G401 (cell line): ENCODE results near the gene PMFBP1. TPM values are rescaled to one million over a fixed set of nuclear protein-coding genes. Genes with fewer than 3 reads are reported as not detected.

Source experiments
- DNase-seq: peaks from one replicate; pipeline ENCODE4 v3.0.0-alpha.2; 2015; ENCODE audit warnings: low spot score
- in situ Hi-C: cut with HindIII; loops from 2 replicates; pipeline ENCODE4 v1.10.0; 2016; ENCODE audit warnings: low sequenced_read_pairs, mixed read lengths
- total RNA-seq: library from RNA; depleted of rRNA; stranded (reverse); fragments of >200 nt; shearing (Covaris generic); gene quantifications from 2 replicates; pipeline ENCODE4 v1.2.3, GENCODE V29; 2014

Gene PMFBP1
- total RNA-seq, 1 experiment from 2014 or later: 13.4 TPM

DNA sequence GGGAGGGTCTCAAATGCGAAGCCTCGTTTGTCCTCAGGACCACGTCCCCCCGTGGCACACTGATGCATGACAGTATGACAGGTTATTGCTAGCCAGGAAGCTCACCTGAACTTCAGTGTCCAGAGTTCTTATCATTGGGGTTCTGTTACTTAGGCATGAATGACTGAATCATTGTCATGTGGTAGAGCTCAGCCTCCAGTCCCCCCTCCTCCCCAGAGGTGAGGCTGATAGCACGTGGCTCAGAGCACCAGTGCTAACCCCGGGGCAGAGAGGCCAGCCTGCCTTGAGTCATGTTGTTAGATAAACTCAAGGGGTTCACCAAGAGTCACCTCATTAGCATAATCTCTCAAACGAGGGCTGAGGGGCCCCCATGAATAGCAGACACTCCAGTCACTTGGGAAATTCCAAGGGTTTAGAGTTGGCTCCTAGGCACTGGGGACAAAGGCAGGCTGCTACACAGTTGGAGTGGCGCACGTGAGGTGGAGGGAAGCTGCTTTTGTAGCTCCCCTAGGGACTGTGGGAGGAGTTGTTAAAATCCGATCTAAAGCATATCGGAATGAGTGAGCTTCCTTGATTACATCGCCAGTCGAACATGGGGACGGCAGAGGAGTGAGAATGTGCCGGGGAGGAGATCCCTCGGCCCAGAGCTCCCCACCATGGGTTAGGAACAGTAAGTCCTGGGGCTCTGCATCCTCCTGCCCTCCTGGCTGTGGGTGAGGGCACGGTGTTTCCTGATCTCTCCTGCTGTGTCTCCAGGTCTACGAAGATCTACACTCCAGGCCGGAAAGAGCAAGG, 60.1 kb downstream of the PMFBP1 start:
- no peak for DNase-seq
- in situ Hi-C loops: no loop called here

DNA sequence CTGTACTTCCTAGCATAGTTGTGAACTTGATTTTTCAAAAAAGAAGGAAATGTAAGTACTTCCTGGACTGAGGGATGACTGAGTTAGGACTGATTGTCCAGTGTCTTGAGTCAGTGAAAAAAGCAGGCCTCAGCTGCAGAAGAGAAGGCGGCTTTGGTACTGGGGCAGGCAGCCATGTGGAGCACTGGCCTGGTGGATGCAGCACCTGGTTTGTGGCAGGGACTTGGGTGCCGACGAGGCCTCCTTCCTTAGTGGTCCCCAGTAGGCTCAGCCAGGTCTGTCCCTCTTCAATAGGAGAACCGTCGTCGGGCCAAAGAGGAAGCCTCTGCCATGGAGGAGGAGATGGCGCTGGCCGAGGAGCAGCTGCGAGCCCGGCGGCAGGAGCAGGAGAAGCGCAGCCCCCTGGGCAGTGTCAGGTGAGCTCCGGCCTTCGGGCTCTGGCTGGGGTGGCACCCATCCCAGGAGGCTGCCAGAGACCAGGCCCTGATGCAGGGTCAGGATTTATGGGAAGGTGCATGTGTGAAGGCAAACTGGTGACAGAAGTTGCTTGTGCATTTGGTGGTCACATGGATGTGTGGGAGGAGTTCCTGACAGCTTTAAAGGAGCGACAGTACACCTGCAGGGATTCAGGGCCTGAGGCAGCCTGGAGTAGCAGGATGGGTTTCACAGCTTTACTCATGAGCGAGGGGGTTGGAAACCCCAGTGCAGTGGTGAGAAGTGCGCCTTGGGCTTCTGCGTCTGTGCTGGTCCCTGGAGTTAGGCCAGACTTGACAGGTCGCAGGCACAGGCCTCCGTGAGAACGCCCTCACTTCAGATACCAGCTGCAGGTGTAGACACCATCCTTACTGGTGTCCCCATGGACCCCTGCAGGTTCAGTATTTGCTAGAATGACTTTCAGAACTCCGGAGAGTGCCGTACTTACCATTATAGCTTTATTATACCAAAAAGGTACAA, 61.0 kb downstream of the PMFBP1 start:
- DNase-seq: no peak
- in situ Hi-C loops: no loop called here

DNA sequence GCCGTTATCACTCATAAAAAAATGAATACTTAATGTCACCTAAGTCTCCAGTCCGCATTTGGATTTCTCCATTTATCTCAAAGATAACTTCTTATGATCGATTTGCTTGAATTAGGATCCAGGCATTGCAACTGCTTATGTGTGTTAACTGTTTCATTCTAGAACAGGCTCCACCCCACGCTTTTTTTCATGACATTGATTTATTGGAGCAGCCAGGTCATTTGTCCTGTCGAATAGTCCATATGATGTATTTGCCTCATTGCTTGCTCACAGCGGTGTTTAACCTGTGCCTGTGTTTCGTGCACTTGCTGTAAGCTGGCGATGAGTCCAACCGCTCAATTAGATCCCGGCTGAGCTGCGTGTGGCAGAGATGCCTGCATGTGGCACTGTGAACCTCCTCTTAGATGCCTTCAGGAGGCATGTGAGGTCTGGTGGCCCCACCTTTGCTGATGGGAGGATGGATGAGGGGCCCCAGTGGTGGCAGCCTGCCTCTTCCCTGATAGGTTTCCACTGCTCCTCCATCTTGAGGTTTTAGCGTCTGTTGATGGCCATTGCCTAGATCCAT, 61.9 kb downstream of the PMFBP1 start:
- in situ Hi-C loops: no loop called here
- no peak for DNase-seq

DNA sequence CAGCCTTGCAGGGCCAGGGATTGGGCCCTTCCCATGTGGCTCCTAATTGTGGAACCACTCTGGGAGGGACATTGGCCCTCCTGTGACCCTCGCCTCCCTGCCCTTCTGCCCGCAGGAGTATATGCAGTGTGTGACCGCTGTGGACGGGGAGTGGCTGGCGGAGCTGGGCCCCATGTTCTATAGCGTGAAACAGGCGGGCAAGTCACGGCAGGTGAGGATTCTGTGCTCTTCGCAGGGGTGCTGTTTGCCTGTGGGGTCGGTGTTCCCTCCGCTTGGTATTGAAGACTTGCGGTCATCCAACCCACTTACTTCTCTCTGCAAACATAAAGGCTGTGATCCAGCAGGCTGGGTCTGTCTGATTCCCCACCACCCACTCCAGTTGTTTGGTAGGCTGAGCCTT, 62.7 kb downstream of the PMFBP1 start:
- in situ Hi-C loops: no loop called here
- DNase-seq: no peak

DNA sequence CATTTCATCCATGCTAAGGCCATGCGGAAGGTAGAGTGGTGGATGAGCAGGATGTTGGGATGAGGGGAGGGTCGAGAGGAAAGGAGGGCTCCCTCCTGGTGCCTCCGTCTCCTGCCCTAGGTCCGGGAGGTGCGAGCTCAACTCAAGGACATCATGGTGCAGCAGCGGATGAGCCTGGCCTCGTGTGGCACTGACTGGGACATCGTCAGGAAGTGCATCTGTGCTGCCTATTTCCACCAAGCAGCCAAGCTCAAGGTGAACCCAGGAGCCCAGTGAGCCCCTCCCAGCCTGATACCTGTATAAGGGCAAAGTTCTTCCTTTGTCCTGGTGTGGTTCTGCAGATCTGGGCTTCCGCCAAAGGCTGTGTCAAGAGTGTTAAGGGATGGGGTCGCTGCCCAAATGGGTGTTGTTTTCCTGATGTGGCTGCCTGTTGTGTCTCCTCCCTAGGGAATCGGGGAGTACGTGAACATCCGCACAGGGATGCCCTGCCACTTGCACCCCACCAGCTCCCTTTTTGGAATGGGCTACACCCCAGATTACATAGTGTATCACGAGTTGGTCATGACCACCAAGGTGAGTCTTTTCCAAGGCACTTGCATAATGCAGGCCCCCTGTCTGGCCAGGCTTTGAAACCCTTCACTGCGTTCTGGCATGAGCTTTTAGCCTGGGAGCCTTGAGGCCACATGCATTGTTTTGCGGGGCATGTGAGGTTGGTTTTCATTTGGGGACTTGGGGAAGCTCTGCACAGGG, 63.4 kb downstream of the PMFBP1 start:
- DNase-seq: no peak
- in situ Hi-C loops: no loop called here

DNA sequence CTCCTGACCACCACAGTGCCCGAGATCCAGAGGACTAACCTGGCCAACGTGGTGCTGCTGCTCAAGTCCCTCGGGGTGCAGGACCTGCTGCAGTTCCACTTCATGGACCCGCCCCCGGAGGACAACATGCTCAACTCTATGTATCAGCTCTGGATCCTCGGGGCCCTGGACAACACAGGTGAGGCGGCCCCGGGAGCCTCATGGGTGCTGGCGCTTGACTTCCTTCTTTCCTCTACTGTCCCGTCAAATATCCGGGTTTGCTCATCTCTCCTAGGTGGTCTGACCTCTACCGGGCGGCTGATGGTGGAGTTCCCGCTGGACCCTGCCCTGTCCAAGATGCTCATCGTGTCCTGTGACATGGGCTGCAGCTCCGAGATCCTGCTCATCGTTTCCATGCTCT, 64.6 kb downstream of the PMFBP1 start:
- in situ Hi-C loops: no loop called here

DNA sequence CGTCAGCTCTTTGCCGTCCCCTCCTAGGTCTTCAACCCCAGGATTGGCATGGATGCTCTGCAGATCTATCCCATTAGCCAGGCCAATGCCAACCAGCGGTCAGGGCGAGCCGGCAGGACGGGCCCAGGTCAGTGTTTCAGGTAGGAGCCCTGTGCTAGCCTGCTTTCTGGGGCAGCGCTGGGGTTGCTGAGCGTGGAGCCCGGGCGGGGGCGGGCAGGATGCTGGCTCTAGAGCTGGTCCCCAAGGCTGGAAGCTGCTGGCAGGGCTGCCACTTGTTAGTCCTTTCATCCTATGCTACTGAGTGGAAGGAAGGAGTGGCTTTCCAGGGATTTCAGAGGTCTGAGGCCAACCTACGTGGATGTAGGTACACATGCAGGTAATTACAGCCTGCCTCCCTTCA, 66.0 kb downstream of the PMFBP1 start:
- no peak for DNase-seq
- in situ Hi-C loops: no loop called here

More for the DNA sequence above, 64.6 kb downstream of the PMFBP1 start:
- DNase-seq: no peak

DNA sequence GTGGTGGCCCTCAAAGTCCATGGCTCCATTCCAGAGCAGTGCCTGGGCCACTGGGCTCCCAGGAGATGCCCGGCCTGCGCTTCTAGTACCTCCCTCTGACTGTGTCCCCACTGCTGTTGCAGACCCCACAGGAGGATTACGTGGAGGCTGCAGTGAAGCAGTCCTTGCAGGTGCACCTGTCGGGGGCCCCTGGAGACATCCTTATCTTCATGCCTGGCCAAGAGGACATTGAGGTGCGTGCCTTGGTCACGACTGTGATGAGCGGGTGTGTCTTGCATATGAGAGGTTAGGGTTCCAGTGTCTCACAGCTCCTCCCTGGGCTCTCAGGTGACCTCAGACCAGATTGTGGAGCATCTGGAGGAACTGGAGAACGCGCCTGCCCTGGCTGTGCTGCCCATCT, 67.0 kb downstream of the PMFBP1 start:
- in situ Hi-C loops: no loop called here
- no peak for DNase-seq

DNA sequence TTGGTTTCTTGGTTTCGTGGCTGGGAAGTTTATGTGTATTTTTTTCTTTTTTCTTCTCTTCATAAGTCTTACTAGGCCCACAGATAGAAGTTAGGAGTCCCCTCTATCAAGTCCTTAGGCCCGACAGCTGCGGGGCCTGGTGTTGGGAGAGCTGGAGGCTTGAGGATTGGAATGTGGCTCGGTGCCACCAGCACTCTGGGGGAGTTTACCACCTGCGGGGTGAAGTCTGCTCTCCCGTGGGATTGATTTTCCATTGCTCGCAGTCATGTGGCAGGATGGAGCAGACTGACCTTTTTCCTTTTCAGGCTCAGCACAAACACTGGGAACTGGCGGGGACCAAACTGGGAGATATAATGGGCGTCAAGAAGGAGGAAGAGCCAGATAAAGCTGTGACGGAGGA, 70.8 kb downstream of the PMFBP1 start:
- DNase-seq: no peak
- in situ Hi-C loops: no loop called here

DNA sequence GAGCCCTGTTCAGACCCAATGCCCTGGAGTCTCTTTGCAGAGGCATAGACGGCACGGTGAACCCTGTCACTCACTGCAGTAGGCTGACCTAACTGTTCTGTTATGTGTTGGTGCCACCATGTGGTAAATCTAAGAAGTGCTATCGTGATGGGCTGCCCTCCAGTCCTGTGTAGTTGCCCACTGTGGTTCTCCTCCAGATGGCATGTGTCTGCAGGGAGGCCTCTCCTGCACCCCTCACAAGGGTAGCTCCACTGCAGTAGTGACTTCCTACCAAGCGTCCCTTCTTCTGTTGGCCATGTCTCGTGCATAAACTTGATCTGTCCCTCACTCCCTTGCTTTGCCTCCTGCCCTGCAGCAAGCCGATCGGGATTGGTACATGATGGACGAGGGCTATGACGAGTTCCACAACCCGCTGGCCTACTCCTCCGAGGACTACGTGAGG, 72.6 kb downstream of the PMFBP1 start:
- in situ Hi-C loops: no loop called here

DNA sequence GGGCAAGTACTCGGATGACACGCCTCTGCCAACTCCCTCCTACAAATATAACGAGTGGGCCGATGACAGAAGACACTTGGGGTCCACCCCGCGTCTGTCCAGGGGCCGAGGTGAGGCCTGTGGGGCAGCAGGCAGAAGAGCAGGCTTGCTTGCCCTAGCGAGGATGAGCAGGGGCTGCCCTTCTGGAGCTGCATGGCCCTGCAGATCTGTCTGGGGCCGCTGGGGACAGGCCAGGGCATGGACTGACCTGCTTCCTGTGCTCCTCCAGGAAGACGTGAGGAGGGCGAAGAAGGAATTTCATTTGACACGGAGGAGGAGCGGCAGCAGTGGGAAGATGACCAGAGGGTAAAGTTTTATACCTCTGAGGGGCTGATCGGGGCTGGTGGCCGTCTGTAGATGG, 73.0 kb downstream of the PMFBP1 start:
- in situ Hi-C loops: no loop called here
- DNase-seq: no peak

More for the DNA sequence above, 72.6 kb downstream of the PMFBP1 start:
- DNase-seq: peak; percentile 31

DNA sequence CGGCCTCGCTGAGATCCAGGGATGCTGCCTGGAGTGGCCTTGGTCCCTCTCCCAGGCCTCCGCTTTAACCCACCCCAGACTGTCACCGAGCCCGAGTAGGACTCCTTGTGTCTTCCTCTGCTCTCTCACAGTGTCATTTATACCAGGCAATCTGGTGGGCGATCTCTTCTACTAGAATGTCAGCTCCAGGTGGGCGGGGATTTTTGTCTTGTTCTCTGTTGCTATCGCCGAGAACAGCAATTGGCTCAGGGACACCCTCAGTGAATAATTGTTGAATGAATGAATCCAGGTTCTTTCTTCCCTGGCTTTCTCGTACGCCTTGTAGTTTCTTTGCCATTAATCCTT, 77.7 kb downstream of the PMFBP1 start:
- in situ Hi-C loops: no loop called here
- no peak for DNase-seq

DNA sequence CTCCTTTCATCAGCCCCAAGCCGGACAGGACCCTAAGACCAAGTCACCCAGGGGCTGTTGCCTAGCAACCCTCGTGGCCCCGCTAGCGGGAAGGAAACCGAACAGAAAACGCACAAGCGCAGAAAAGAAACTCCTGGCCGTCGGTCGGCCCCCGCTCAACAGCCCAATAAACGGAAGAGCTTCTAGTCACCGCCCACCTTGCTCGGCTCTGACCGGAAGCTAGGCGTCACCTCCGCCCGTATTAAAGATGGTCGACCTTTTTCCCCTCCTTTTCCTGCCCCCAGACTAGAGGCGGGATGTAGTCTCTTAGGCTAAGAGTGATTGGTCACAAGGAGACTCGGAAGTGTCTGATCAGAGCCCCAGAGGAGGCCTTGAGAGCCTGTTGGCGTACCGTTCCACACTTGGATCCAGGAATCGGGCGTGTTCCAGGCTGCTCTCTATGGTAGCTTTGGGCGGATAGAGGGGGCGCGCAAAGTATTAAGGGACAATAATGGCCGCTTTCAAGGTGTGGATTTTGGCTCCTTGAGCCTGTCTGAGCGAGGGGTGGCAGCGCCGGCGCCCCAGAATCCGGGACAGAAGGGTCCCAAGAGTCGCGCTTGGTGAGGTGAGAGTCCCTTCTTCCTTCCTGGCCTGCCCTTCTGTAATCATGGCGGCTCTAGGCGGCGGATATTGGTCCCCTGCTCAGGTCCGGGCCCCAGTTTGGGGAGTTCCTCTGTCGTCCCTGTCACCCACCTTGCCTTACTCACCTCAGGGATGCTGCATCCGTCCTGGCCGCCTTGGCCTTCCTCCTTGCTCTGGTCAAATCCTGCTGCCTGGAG, 78.3 kb downstream of the PMFBP1 start, which contains the start of the genes DHX38 and TXNL4B:
DHX38 (plus strand) TSS at position 400 of the 818 bp plus-strand sequence. CDS start 2,311 bp downstream, outside the sequence.
TXNL4B (minus strand) TSS at position 173 of the 818 bp plus-strand sequence. CDS start 2,871 bp downstream, outside the sequence.
- in situ Hi-C loops: no loop called here
- DNase-seq: peak; percentile 100

DNA sequence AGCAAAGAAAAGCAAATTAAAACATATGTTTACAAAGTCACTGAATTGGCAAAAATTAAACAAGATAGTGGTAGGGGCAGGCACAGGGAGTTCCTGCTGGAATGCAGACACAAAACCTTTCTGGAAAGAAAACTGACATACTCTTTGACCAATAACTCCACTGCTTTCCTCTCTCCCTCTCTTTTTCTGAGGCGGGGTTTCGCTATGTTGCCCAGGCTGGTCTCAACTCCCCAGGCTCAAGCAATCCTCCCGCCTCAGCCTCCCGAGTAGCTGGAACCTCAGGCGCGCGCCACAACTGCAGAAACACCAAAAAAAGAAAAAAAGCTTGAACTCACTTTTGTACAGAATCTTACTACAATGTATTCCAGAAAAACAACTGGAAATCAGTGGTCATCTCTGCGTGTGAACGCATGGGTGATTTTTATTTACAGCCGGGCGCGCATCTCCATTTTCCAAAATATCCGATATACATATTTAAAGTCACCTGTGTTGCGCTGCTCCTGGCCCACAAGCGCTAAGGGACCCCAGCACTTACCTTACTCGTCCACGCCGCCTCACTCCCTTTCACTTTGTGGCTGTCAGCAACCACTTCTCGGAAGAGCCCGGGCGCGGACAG, 79.0 kb downstream of the PMFBP1 start:
- in situ Hi-C loops: no loop called here
- peak; percentile 37 for DNase-seq

DNA sequence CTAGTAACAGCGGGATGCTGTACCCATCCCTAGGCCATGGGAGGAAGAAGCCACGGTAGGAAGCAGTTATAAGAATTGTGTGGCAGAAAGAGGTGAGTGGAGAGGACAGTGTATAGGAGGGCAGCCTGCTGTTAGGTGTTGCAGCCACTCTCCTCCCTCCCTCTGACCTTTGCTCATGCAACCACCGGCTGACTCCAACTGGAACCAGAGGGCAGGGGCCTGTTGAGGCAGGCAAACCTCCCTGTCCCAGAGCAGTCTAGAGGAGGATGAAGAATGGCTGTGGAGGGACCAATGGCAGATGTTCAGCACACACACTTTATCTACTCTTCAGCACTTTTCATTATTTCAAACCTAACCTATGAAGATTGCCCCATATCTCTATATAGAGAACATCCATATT, 80.7 kb downstream of the PMFBP1 start:
- in situ Hi-C loops: no loop called here
- no peak for DNase-seq

DNA sequence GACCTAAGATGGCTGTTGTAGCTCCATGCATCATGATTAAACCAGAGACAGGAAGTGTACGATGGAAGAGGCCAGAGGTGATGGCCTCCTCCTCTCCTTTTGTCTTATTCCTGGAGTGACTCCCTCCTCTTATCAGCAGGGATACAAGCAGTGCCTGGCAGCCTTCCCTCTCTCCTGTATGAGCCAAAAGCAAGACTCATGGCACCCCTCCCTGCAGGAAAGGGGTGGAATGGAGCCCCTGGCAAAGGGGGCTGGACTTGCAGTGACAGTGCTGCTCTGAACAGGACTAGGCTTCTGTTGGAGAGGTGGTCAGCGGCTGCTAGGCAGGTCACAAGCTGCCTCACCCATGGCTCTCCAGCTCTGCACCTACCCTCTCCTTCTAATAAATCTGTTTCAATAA, 87.0 kb downstream of the PMFBP1 start:
- no peak for DNase-seq
- in situ Hi-C loops: no loop called here

DNA sequence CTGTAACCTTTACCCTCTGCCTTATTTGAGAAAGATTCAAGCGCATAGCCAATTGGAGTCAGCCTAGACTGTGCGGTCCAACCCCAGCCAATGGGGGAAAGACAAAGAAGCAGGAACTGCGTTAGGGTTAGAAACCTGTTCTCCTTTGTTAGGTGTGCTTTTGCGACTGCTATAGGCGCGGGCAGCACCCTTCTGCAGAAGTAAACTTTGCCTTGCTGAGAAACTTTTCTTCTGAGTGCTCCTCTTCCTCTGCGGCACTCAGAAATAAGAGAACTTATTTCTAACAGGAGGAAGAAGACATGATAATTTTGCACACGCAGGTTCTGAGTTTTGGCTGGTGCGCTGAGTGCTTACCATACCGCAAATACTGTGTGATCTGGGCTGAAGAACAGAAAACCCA, 87.5 kb downstream of the PMFBP1 start:
- in situ Hi-C loops: no loop called here
- DNase-seq: no peak
